Measurements from ENCODE around the gene OR51F2.

- no peak for TF ChIP-seq SUZ12 (IDR thresholded peaks at IDR 0.05)
- no peak for TF ChIP-seq FOXK2 (IDR thresholded peaks at IDR 0.05)
- TF ChIP-seq FOXA1 (IDR thresholded peaks at IDR 0.05): no peak
- TF ChIP-seq HDGF (IDR thresholded peaks at IDR 0.05; ENCODE audit: borderline replicate concordance): no peak
- no peak for TF ChIP-seq SP1 (IDR thresholded peaks at IDR 0.05)
Observed at GRCh38 chr11:4848908-4849532, 27.9 kb downstream of the OR51F2 start, which contains the start of gene OR51S1.

Data from HEK293T (cell line).